ENCODE measurements around the gene SIPA1L2.

DNA sequence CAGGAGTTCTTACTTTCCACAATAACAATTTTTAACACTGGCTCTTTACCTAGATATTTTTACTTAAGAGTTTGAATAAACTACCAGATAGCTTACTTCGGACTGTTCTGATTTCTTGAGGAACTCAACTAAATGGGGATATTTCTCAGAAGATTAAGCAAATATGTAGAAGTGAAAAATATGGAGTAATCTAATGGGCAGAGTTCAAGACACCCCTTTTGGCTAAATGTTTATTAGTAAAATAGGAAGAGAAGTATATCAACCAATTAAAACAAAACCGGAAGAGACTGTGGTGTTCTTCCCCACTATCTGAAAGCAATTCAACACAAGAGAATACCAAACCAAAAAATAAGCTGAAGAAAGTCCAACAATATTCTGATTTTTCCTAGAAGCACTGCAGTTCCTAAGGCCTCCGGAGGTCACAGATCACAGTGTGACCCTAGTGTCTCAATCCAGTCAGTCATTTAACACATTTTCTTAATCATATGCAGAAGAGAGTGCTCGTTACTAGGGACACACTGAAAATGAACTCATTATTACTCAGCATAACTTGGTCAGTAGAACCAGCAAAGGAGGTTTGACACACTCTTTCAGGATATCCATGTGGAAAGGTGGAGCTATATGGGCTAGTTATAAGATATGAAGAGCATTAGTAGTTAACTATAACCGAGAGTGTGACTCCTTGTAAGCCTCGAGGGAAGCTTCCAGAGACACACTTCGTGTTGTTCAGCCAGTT lies 5.2 kb downstream of the SIPA1L2 start:
- no peak for TF ChIP-seq ZNF331 (CRISPR knock-in tag; IDR thresholded peaks at IDR 0.05; ENCODE audit: low read depth)
- TF ChIP-seq, protein P1, sequence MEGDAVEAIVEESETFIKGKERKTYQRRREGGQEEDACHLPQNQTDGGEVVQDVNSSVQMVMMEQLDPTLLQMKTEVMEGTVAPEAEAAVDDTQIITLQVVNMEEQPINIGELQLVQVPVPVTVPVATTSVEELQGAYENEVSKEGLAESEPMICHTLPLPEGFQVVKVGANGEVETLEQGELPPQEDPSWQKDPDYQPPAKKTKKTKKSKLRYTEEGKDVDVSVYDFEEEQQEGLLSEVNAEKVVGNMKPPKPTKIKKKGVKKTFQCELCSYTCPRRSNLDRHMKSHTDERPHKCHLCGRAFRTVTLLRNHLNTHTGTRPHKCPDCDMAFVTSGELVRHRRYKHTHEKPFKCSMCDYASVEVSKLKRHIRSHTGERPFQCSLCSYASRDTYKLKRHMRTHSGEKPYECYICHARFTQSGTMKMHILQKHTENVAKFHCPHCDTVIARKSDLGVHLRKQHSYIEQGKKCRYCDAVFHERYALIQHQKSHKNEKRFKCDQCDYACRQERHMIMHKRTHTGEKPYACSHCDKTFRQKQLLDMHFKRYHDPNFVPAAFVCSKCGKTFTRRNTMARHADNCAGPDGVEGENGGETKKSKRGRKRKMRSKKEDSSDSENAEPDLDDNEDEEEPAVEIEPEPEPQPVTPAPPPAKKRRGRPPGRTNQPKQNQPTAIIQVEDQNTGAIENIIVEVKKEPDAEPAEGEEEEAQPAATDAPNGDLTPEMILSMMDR (conservative IDR thresholded peaks at IDR 0.05; ENCODE audit: low read depth in 2 of 2) = no peak
- no peak for TF ChIP-seq JUNB (IDR thresholded peaks at IDR 0.05; ENCODE audit: unreplicated experiment)
- TF ChIP-seq EZH2 (IDR thresholded peaks at IDR 0.05; ENCODE audit: low read depth, unreplicated experiment) = no peak
- TF ChIP-seq EZH2phosphoT487 (IDR thresholded peaks at IDR 0.05; ENCODE audit: unreplicated experiment) = no peak
- TF ChIP-seq, protein P2, sequence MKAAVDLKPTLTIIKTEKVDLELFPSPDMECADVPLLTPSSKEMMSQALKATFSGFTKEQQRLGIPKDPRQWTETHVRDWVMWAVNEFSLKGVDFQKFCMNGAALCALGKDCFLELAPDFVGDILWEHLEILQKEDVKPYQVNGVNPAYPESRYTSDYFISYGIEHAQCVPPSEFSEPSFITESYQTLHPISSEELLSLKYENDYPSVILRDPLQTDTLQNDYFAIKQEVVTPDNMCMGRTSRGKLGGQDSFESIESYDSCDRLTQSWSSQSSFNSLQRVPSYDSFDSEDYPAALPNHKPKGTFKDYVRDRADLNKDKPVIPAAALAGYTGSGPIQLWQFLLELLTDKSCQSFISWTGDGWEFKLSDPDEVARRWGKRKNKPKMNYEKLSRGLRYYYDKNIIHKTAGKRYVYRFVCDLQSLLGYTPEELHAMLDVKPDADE (IDR thresholded peaks at IDR 0.05) = no peak
- no peak for TF ChIP-seq POLR2AphosphoS5 (IDR thresholded peaks at IDR 0.05; ENCODE audit: low read depth)
- TF ChIP-seq, protein P3, sequence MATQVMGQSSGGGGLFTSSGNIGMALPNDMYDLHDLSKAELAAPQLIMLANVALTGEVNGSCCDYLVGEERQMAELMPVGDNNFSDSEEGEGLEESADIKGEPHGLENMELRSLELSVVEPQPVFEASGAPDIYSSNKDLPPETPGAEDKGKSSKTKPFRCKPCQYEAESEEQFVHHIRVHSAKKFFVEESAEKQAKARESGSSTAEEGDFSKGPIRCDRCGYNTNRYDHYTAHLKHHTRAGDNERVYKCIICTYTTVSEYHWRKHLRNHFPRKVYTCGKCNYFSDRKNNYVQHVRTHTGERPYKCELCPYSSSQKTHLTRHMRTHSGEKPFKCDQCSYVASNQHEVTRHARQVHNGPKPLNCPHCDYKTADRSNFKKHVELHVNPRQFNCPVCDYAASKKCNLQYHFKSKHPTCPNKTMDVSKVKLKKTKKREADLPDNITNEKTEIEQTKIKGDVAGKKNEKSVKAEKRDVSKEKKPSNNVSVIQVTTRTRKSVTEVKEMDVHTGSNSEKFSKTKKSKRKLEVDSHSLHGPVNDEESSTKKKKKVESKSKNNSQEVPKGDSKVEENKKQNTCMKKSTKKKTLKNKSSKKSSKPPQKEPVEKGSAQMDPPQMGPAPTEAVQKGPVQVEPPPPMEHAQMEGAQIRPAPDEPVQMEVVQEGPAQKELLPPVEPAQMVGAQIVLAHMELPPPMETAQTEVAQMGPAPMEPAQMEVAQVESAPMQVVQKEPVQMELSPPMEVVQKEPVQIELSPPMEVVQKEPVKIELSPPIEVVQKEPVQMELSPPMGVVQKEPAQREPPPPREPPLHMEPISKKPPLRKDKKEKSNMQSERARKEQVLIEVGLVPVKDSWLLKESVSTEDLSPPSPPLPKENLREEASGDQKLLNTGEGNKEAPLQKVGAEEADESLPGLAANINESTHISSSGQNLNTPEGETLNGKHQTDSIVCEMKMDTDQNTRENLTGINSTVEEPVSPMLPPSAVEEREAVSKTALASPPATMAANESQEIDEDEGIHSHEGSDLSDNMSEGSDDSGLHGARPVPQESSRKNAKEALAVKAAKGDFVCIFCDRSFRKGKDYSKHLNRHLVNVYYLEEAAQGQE (IDR thresholded peaks at IDR 0.05; ENCODE audit: unreplicated experiment) = no peak

All from GM23338 (cell line).